SU-DHL-6 (cell line): ENCODE results near the gene THAP2.

Source experiments
- H2AFZ ChIP-seq: fragments of 200-600 bp; sonication (generic); 2 replicates; pipeline ENCODE4 v1.6.1; 2014; ENCODE audit warnings: low read depth, mild to moderate bottlenecking, moderate library complexity, mixed read lengths, antibody characterized with exemption, low read length; ENCODE audit not compliant: severe bottlenecking
- H3F3A ChIP-seq: fragments of 200-600 bp; shearing (Covaris generic); 2 replicates; pipeline ENCODE4 v1.6.0; 2016; ENCODE audit warnings: antibody characterized with exemption, mild to moderate bottlenecking; ENCODE audit not compliant: insufficient read depth
- H3K27ac ChIP-seq: fragments of 200-600 bp; sonication (generic); 2 replicates; pipeline ENCODE4 v1.5.1; 2016; ENCODE audit warnings: low read depth, mild to moderate bottlenecking, low read length, moderate library complexity, mixed read lengths
- H3K27me3 ChIP-seq: fragments of 200-600 bp; sonication (generic), shearing (Covaris generic); 2 replicates; pipeline ENCODE4 v1.6.0; 2014; ENCODE audit warnings: mild to moderate bottlenecking, low read length
- H3K36me3 ChIP-seq: fragments of 200-600 bp; sonication (generic); 2 replicates; pipeline ENCODE4 v1.6.1; 2014; ENCODE audit warnings: mild to moderate bottlenecking, low read length, mixed read lengths
- H3K4me2 ChIP-seq: fragments of 300-600, 200-600 bp; shearing (Covaris generic), sonication (generic); 2 replicates; pipeline ENCODE4 v1.6.0; 2014; ENCODE audit warnings: low read length, low read depth, mild to moderate bottlenecking; ENCODE audit not compliant: poor library complexity, severe bottlenecking
- H3K4me3 ChIP-seq: fragments of 200-600 bp; sonication (generic); 2 replicates; pipeline ENCODE4 v1.5.1; 2014; ENCODE audit warnings: antibody characterized with exemption, low read length, mild to moderate bottlenecking, mixed read lengths; ENCODE audit not compliant: insufficient read depth, poor library complexity, severe bottlenecking
- H3K79me2 ChIP-seq: fragments of 200-600 bp; sonication (generic); 2 replicates; pipeline ENCODE4 v1.6.1; 2014; ENCODE audit warnings: mild to moderate bottlenecking, low read length, moderate library complexity; ENCODE audit not compliant: insufficient read depth
- H3K9ac ChIP-seq: fragments of 200-600 bp; sonication (generic); 2 replicates; pipeline ENCODE4 v1.7.0; 2014; ENCODE audit warnings: mild to moderate bottlenecking, low read length
- H3K9me2 ChIP-seq: fragments of 200-600 bp; sonication (generic); replicated peaks from 2 replicates; pipeline ENCODE4 v1.6.1; 2014; ENCODE audit warnings: low read length; ENCODE audit not compliant: insufficient read depth
- H3K9me3 ChIP-seq: fragments of 200-600 bp; sonication (generic); 2 replicates; pipeline ENCODE4 v1.6.1; 2014; ENCODE audit warnings: low read length, mixed read lengths; ENCODE audit not compliant: insufficient read depth
- H4K20me1 ChIP-seq: fragments of 200-600 bp; sonication (generic); 2 replicates; pipeline ENCODE4 v1.6.1; 2014; ENCODE audit warnings: low read depth, mild to moderate bottlenecking, antibody characterized with exemption, low read length, moderate library complexity, mixed read lengths
- EZH2phosphoT487 ChIP-seq: fragments of 200-600 bp; sonication (generic), shearing (Covaris generic); conservative IDR thresholded peaks from 2 replicates; pipeline ENCODE4 v1.6.1; 2018; ENCODE audit warnings: mild to moderate bottlenecking, antibody characterized with exemption, low read length, moderate library complexity, mixed read lengths
- TF ChIP-seq, protein P1 (sequence below): fragments of 200-600 bp; sonication (generic); IDR thresholded peaks from one replicate; pipeline ENCODE4 v1.5.1; 2017; ENCODE audit warnings: antibody characterized with exemption, mild to moderate bottlenecking, low read length, moderate library complexity; ENCODE audit not compliant: insufficient read depth, poor library complexity, severe bottlenecking

Gene THAP2

DNA sequence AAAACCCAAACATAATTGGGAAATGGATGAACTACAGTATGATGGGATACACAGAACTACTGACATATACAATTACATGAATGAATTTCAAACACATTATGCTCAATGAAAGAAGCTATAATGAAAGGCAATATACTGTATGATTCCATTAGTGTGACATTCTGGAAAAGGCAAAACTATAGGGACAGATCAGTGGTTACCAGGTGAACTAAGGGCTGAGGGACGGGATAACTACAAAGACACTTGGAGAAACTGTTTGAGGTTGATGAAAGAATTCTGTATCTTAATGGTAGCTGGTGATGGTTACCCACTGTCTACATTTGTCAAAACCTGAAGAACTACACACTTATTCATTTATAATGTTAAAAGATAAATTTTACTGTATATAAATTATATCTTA lies 8.2 kb upstream of the THAP2 start:
- H3K36me3 ChIP-seq: peaks cover 80% of the 10 kb centered on the region
- peaks cover 70% of the 10 kb centered on the region for H3K79me2 ChIP-seq
- H3K9ac ChIP-seq: no peak overlapping the region
- H3K27ac ChIP-seq: no peak overlapping the region
- no peak overlapping the region for H3K4me3 ChIP-seq
- H3K9me2 ChIP-seq: no peaks in the 10 kb centered on the region
- no peaks in the 10 kb centered on the region for H4K20me1 ChIP-seq
- H3K27me3 ChIP-seq: no peaks in the 10 kb centered on the region
- H3K9me3 ChIP-seq: no peaks in the 10 kb centered on the region
- H3K4me2 ChIP-seq: peak overlapping the region; percentile 4
- no peak overlapping the region for H2AFZ ChIP-seq
- TF ChIP-seq, protein P1, sequence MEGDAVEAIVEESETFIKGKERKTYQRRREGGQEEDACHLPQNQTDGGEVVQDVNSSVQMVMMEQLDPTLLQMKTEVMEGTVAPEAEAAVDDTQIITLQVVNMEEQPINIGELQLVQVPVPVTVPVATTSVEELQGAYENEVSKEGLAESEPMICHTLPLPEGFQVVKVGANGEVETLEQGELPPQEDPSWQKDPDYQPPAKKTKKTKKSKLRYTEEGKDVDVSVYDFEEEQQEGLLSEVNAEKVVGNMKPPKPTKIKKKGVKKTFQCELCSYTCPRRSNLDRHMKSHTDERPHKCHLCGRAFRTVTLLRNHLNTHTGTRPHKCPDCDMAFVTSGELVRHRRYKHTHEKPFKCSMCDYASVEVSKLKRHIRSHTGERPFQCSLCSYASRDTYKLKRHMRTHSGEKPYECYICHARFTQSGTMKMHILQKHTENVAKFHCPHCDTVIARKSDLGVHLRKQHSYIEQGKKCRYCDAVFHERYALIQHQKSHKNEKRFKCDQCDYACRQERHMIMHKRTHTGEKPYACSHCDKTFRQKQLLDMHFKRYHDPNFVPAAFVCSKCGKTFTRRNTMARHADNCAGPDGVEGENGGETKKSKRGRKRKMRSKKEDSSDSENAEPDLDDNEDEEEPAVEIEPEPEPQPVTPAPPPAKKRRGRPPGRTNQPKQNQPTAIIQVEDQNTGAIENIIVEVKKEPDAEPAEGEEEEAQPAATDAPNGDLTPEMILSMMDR: no peak
- TF ChIP-seq EZH2phosphoT487: no peak
- peaks cover 5% of the 10 kb centered on the region; the same call in 1 of the 2 replicates for H3F3A ChIP-seq

DNA sequence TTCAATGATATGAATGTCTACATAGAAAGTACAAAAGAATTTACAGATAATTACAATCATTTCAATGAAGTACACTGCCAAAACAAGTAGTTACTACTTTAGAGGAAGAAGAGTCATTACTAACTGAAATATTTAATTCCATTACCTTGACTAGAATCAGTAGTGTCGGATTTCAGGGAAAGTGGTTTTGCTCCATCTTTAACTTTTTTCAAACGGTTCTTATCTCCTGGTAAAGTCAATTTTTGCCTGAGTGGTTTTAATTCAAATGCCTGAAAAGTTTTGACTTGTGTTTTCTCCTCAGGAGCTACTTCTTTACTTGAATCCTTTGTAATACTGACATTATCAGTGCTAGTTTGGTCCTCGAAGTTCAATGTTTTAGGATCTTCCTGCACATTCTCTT lies 7.4 kb upstream of the THAP2 start:
- H3K9ac ChIP-seq: no peak overlapping the region
- H3K36me3 ChIP-seq: peaks cover 78% of the 10 kb centered on the region
- no peak overlapping the region for H3K27ac ChIP-seq
- H4K20me1 ChIP-seq: peaks cover 3% of the 10 kb centered on the region
- H3K79me2 ChIP-seq: peaks cover 69% of the 10 kb centered on the region
- H3K27me3 ChIP-seq: no peaks in the 10 kb centered on the region
- H2AFZ ChIP-seq: no peak overlapping the region
- H3K4me3 ChIP-seq: no peak overlapping the region
- H3F3A ChIP-seq: peaks cover 5% of the 10 kb centered on the region; the same call in 1 of the 2 replicates
- H3K9me2 ChIP-seq: no peaks in the 10 kb centered on the region
- H3K4me2 ChIP-seq: no peak overlapping the region
- no peaks in the 10 kb centered on the region for H3K9me3 ChIP-seq
- no peak for TF ChIP-seq EZH2phosphoT487
- TF ChIP-seq, protein P1: no peak

DNA sequence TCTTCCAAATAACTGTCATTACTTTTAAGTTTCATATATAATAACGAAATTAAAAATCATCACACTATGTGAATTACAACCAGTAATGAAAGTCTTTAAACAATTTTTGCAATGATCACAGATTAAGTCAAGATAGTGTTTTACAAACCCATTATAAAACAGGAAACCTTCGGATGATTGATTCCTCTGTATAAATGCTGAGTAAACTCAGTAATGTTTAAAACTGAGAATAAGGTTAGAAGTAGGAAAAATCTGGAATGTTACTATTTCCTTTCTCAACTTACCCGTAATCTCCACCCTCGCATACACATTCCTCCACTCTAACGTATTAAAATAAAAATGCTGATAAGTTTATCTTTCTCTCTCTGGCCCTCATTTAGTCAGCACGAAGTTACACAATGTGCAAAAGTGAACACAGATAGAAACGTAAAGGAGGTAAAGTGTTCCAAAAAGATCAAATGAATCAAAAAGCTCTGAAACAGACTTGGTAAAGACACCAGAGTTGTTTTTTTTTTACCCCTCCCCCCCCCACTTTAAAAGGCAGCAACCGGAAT lies 2.0 kb upstream of the THAP2 start:
- Histone ChIP-seq H3K36me3 (peaks cover 26% of the 10 kb centered on the region), H3K27me3 (no peaks in the 10 kb centered on the region), H3K4me2 (peak overlapping the region; percentile 96), H2AFZ (no peak overlapping the region), H3K9me2 (no peaks in the 10 kb centered on the region), H3K4me3 (peak overlapping the region; percentile 89), H4K20me1 (peaks cover 12% of the 10 kb centered on the region), H3K9me3 (no peaks in the 10 kb centered on the region), H3K79me2 (peaks cover 61% of the 10 kb centered on the region), H3F3A (peaks cover 14% of the 10 kb centered on the region), H3K27ac (no peak overlapping the region), H3K9ac (peak overlapping the region; percentile 75)
- TF ChIP-seq, protein P1: no peak
- TF ChIP-seq EZH2phosphoT487: no peak
